Motor neuron (in vitro differentiated cells): Measurements from ENCODE around the gene NTMT1. TPM values are rescaled to one million over a fixed set of nuclear protein-coding genes. Genes with fewer than 3 reads are reported as not detected.

Experiments used
- ATAC-seq, 8 experiments: fragments of 200-7000 bp; cut with Tn5 transposase; replicated peaks in 6 of 8; 2 replicates each; pipeline ENCODE4 v1.8.0; 2021; ENCODE audit warnings: mild to moderate bottlenecking in 8 of 8, moderate library complexity in 8 of 8
- H3K27ac ChIP-seq, 2 donors: fragments of 250-450 bp; sonication (Bioruptor Pico); 2 replicates each; pipeline ENCODE4 v1.9.0; 2021; ENCODE audit warnings: antibody characterized with exemption in 2 of 2, mild to moderate bottlenecking in 2 of 2, moderate library complexity in 1 of 2
- H3K4me1 ChIP-seq, 2 donors: fragments of 250-450 bp; sonication (Bioruptor Pico); replicated peaks in 1 of 2; 2 replicates each; pipeline ENCODE4 v1.6.1; 2021; ENCODE audit warnings: antibody characterized with exemption in 2 of 2, mild to moderate bottlenecking in 2 of 2, moderate library complexity in 1 of 2
- H3K4me3 ChIP-seq, 5 donors: fragments of 250-450 bp; sonication (Bioruptor Pico); 2 replicates each; pipeline ENCODE4 v1.9.0; 2021; ENCODE audit warnings: antibody characterized with exemption in 5 of 5, mild to moderate bottlenecking in 5 of 5, moderate library complexity in 4 of 5
- WGBS, 10 experiments: fragments of 450-650 bp; shearing (Covaris generic); methylation state at CpG; one replicate each; pipeline ENCODE4 v1.0.0; 2022; 5-methylcytosine and 5-hydroxymethylcytosine counted together
- in situ Hi-C, 9 experiments: fragments of 400-800 bp; cut with MboI; loops; one replicate each; pipeline ENCODE4 v1.15.0; 2021; ENCODE audit warnings: low sequenced_read_pairs in 9 of 9, low pct_unique_long_range_greater_than_20kb in 2 of 9; ENCODE audit not compliant: unreplicated experiment in 9 of 9
- total RNA-seq, 8 experiments: library from RNA; unstranded; fragments of 300-600 nt; gene quantifications; 2 replicates each; pipeline versions ENCODE4 v1.2.3 to v1.2.4, GENCODE V29; 2022

NTMT1 gene
- total RNA-seq, 8 experiments from 2014 or later = 25.4 to 49.4 (median 35.2) TPM

GRCh38 chr9:129643706-129644105 lies 17.7 kb downstream of the NTMT1 start:
- no peak overlapping the region for H3K27ac ChIP-seq
- 60 to 96% (median 82%) methylated on average over 1 to 7 of the region's 10 CpGs; no CpG with 5 or more reads in 4 of the 10 experiments for WGBS, 10 experiments
- ATAC-seq = no peak
- in situ Hi-C loops = loop anchor here in 6 of 9 experiments (10.0 to 25.0 kb wide), 2 partner anchors 141 to 144 kb away; no protein-coding TSS in a partner anchor
- no peak overlapping the region for H3K4me3 ChIP-seq
- H3K4me1 ChIP-seq = peaks cover 23 to 28% of the 10 kb centered on the region in 2 donors

GRCh38 chr9:129644365-129644764 lies 18.4 kb downstream of the NTMT1 start:
- ATAC-seq = no peak
- in situ Hi-C loops = loop anchor here in 6 of 9 experiments (10.0 to 25.0 kb wide), 2 partner anchors 140 to 143 kb away; no protein-coding TSS in a partner anchor
- 32 to 83% (median 51%) methylated on average over 1 to 9 of the region's 11 CpGs; no CpG with 5 or more reads in 6 of the 10 experiments for WGBS, 10 experiments
- Histone ChIP-seq H3K4me1 (peaks cover 21 to 29% of the 10 kb centered on the region in 2 donors), H3K4me3 (no peak overlapping the region), H3K27ac (no peak overlapping the region)

GRCh38 chr9:129644902-129645301 lies 18.9 kb downstream of the NTMT1 start:
- 76 to 100% (median 90%) methylated on average over 1 to 9 of the region's 17 CpGs; no CpG with 5 or more reads in 7 of the 10 experiments for WGBS, 10 experiments
- Histone ChIP-seq H3K4me3 (no peak overlapping the region), H3K27ac (no peak overlapping the region), H3K4me1 (peaks cover 20 to 29% of the 10 kb centered on the region in 2 donors)
- ATAC-seq = no peak
- in situ Hi-C loops = loop anchor here in 6 of 9 experiments (10.0 to 25.0 kb wide), 2 partner anchors 140 to 142 kb away; no protein-coding TSS in a partner anchor

GRCh38 chr9:129646252-129646651 lies 20.3 kb downstream of the NTMT1 start:
- H3K27ac ChIP-seq = no peak overlapping the region
- H3K4me3 ChIP-seq = no peak overlapping the region
- WGBS, 10 experiments = 61 to 100% (median 85%) methylated on average over 1 to 8 of the region's 12 CpGs; no CpG with 5 or more reads in 5 of the 10 experiments
- no peak for ATAC-seq
- in situ Hi-C loops = loop anchor here in 6 of 9 experiments (10.0 to 25.0 kb wide), 2 partner anchors 139 to 141 kb away; no protein-coding TSS in a partner anchor
- H3K4me1 ChIP-seq = peaks cover 12 to 21% of the 10 kb centered on the region in 2 donors

GRCh38 chr9:129646654-129647053 lies 20.7 kb downstream of the NTMT1 start:
- in situ Hi-C loops = loop anchor here in 6 of 9 experiments (10.0 to 25.0 kb wide), 2 partner anchors 138 to 141 kb away; no protein-coding TSS in a partner anchor
- Histone ChIP-seq H3K4me1 (peaks cover 12 to 21% of the 10 kb centered on the region in 2 donors), H3K4me3 (no peak overlapping the region), H3K27ac (no peak overlapping the region)
- 60 to 100% (median 95%) methylated on average over 1 to 6 of the region's 7 CpGs; no CpG with 5 or more reads in 2 of the 10 experiments for WGBS, 10 experiments
- no peak for ATAC-seq

- in situ Hi-C loops = loop anchor here in 6 of 9 experiments (10.0 to 25.0 kb wide), 2 partner anchors 137 to 140 kb away; no protein-coding TSS in a partner anchor
- Histone ChIP-seq H3K4me3 (no peak overlapping the region), H3K4me1 (peaks cover 12 to 18% of the 10 kb centered on the region in 2 donors), H3K27ac (no peak overlapping the region)
- no peak for ATAC-seq
- 88% methylated on average over 5 of the region's 10 CpGs; no CpG with 5 or more reads in 9 of the 10 experiments for WGBS, 10 experiments
Observed at GRCh38 chr9:129647635-129648034, 21.7 kb downstream of the NTMT1 start.

GRCh38 chr9:129648092-129648763 lies 22.3 kb downstream of the NTMT1 start:
- in situ Hi-C loops = loop anchor here in 6 of 9 experiments (10.0 to 25.0 kb wide), 2 partner anchors 137 to 139 kb away; no protein-coding TSS in a partner anchor
- WGBS, 10 experiments = 70 to 80% methylated on average over 2 of the region's 16 CpGs; no CpG with 5 or more reads in 8 of the 10 experiments
- Histone ChIP-seq H3K27ac (peak overlapping the region in 1 of 2 donors; percentile 2), H3K4me3 (no peak overlapping the region), H3K4me1 (peaks cover 12 to 17% of the 10 kb centered on the region in 2 donors)
- peak in 3 of 8 experiments; percentile 10 to 18 (median 11) for ATAC-seq

- no peak overlapping the region for H3K27ac ChIP-seq
- peak in 1 of 8 experiments; percentile 12 for ATAC-seq
- in situ Hi-C loops = loop anchor here in 6 of 9 experiments (10.0 to 25.0 kb wide), 2 partner anchors 136 to 139 kb away; no protein-coding TSS in a partner anchor
- H3K4me1 ChIP-seq = peaks cover 16 to 18% of the 10 kb centered on the region in 2 donors
- no peak overlapping the region for H3K4me3 ChIP-seq
- no CpG with 5 or more reads among the region's 10 CpGs for WGBS, 10 experiments
Observed at GRCh38 chr9:129648764-129649115, 22.8 kb downstream of the NTMT1 start.

- Histone ChIP-seq H3K4me1 (peaks cover 24 to 29% of the 10 kb centered on the region in 2 donors), H3K4me3 (no peak overlapping the region), H3K27ac (peak overlapping the region; percentile 39 to 59)
- ATAC-seq = peak in 1 of 8 experiments; percentile 54
- WGBS, 10 experiments = 28 to 78% (median 61%) methylated on average over 2 to 10 of the region's 20 CpGs; no CpG with 5 or more reads in 4 of the 10 experiments
- in situ Hi-C loops = loop anchor here in 7 of 9 experiments (10.0 to 25.0 kb wide), 2 partner anchors 135 to 137 kb away; no protein-coding TSS in a partner anchor
Observed at GRCh38 chr9:129649726-129650679, 24.0 kb downstream of the NTMT1 start.

- 50 to 100% (median 86%) methylated on average over 1 to 2 of the region's 10 CpGs; no CpG with 5 or more reads in 5 of the 10 experiments for WGBS, 10 experiments
- ATAC-seq = no peak
- in situ Hi-C loops = loop anchor here in 1 of 9 experiments (25.0 kb wide), 1 partner anchor 137 kb away; no protein-coding TSS in a partner anchor
- Histone ChIP-seq H3K27ac (no peak overlapping the region), H3K4me3 (no peak overlapping the region), H3K4me1 (peaks cover 24 to 29% of the 10 kb centered on the region in 2 donors)
Observed at GRCh38 chr9:129650680-129651235, 24.8 kb downstream of the NTMT1 start.

GRCh38 chr9:129653823-129654553 lies 28.0 kb downstream of the NTMT1 start:
- Histone ChIP-seq H3K4me1 (peaks cover 19 to 21% of the 10 kb centered on the region in 2 donors), H3K4me3 (no peak overlapping the region), H3K27ac (no peak overlapping the region)
- in situ Hi-C loops = loop anchor here in 1 of 9 experiments (25.0 kb wide), 1 partner anchor 133 kb away; no protein-coding TSS in a partner anchor
- WGBS, 10 experiments = 26 to 70% (median 31%) methylated on average over 3 to 15 of the region's 19 CpGs
- peak in 5 of 8 experiments; percentile 55 to 79 (median 64) for ATAC-seq
